OCI-LY1 (cell line): ENCODE results near the gene SLC25A4.
"Not testable (repeated sequence)": the region's sequence is repeated elsewhere in the genome, so short reads cannot be mapped to it uniquely, and the experiment has no call there.

Experiments
- H2AFZ ChIP-seq: fragments of 200-600 bp; sonication (generic), shearing (Covaris generic); 2 replicates; pipeline ENCODE4 v1.6.0; 2014; ENCODE audit warnings: antibody characterized with exemption, mild to moderate bottlenecking, low read length
- H3F3A ChIP-seq: fragments of 200-600 bp; sonication (generic), shearing (Covaris generic); 2 replicates; pipeline ENCODE4 v1.6.0; 2014; ENCODE audit warnings: mild to moderate bottlenecking, antibody characterized with exemption, low read length, moderate library complexity; ENCODE audit not compliant: insufficient read depth
- H3K27ac ChIP-seq: fragments of 200-600 bp; sonication (generic); 2 replicates; pipeline ENCODE4 v1.5.1; 2014; ENCODE audit warnings: low read length, mixed run types, mild to moderate bottlenecking, low read depth; ENCODE audit not compliant: poor library complexity, severe bottlenecking
- H3K27me3 ChIP-seq: fragments of 200-600 bp; sonication (generic); 2 replicates; pipeline ENCODE4 v1.6.0; 2014; ENCODE audit warnings: antibody characterized with exemption, mild to moderate bottlenecking, low read length, moderate library complexity; ENCODE audit not compliant: insufficient read depth
- H3K36me3 ChIP-seq: fragments of 200-600 bp; sonication (generic); 2 replicates; pipeline ENCODE4 v1.6.1; 2014; ENCODE audit warnings: mild to moderate bottlenecking, antibody characterized with exemption, low read length, moderate library complexity, mixed read lengths; ENCODE audit not compliant: insufficient read depth
- H3K4me1 ChIP-seq: fragments of 200-600 bp; sonication (generic); 2 replicates; pipeline ENCODE4 v1.5.1; 2014; ENCODE audit warnings: mild to moderate bottlenecking, low read length, moderate library complexity; ENCODE audit not compliant: insufficient read depth, severe bottlenecking
- H3K4me2 ChIP-seq: fragments of 200-600 bp; sonication (generic), shearing (Covaris generic); 2 replicates; pipeline ENCODE4 v1.6.1; 2014; ENCODE audit warnings: low read length
- H3K4me3 ChIP-seq: fragments of 200-600 bp; sonication (generic); 2 replicates; pipeline ENCODE4 v1.5.1; 2014; ENCODE audit warnings: low read length, low read depth, mild to moderate bottlenecking, mixed read lengths; ENCODE audit not compliant: poor library complexity, severe bottlenecking
- H3K79me2 ChIP-seq: fragments of 200-600 bp; shearing (Covaris generic); 2 replicates; pipeline ENCODE4 v1.6.1; 2016; ENCODE audit warnings: mixed run types, low read length, mixed read lengths; ENCODE audit not compliant: insufficient read depth
- H3K9ac ChIP-seq: fragments of 200-600 bp; sonication (generic), shearing (Covaris generic); 2 replicates; pipeline ENCODE4 v1.6.1; 2014; ENCODE audit warnings: mild to moderate bottlenecking, low read length, mixed read lengths
- H3K9me2 ChIP-seq: fragments of 200-600 bp; sonication (generic), shearing (Covaris generic); 2 replicates; pipeline ENCODE4 v1.6.1; 2014; ENCODE audit warnings: low read depth, mild to moderate bottlenecking, low read length, mixed read lengths
- H3K9me3 ChIP-seq: fragments of 200-600 bp; shearing (Covaris generic); 2 replicates; pipeline ENCODE4 v1.6.1; 2014; ENCODE audit warnings: low read length, mixed read lengths
- H4K20me1 ChIP-seq: fragments of 200-600 bp; sonication (generic), shearing (Covaris generic); 2 replicates; pipeline ENCODE4 v1.6.0; 2016; ENCODE audit warnings: mild to moderate bottlenecking, low read length; ENCODE audit not compliant: insufficient read depth
- CTCF ChIP-seq: fragments of 200-600 bp; sonication (generic), shearing (Covaris generic); IDR thresholded peaks from 2 replicates; pipeline ENCODE4 v1.5.1; 2017; ENCODE audit warnings: mild to moderate bottlenecking, antibody characterized with exemption, low read length, moderate library complexity, mixed read lengths
- EZH2 ChIP-seq: fragments of 200-600 bp; sonication (generic), shearing (Covaris generic); IDR thresholded peaks from 2 replicates; pipeline ENCODE4 v1.8.0; 2017; ENCODE audit warnings: borderline replicate concordance, mixed run types, mild to moderate bottlenecking, antibody characterized with exemption, low read length, moderate library complexity, mixed read lengths

Gene SLC25A4

GRCh38 chr4:185196437-185196836, 53.4 kb downstream of the SLC25A4 start:
- TF ChIP-seq EZH2 (no peak), CTCF (no peak)
- H3K27me3 ChIP-seq: no peaks in the 10 kb centered on the region
- H3K4me3 ChIP-seq: no peak overlapping the region
- peaks cover 43% of the 10 kb centered on the region for H3K79me2 ChIP-seq
- no peak overlapping the region for H3K9ac ChIP-seq
- H3K36me3 ChIP-seq: peaks cover 7% of the 10 kb centered on the region; the same call in 1 of the 2 replicates
- no peak overlapping the region for H2AFZ ChIP-seq
- peaks cover 24% of the 10 kb centered on the region for H3K4me1 ChIP-seq
- no peak overlapping the region for H3K4me2 ChIP-seq
- H3K9me3 ChIP-seq: no peaks in the 10 kb centered on the region
- H4K20me1 ChIP-seq: no peaks in the 10 kb centered on the region
- no peaks in the 10 kb centered on the region for H3F3A ChIP-seq
- H3K27ac ChIP-seq: no peak overlapping the region
- H3K9me2 ChIP-seq: no peaks in the 10 kb centered on the region

- not testable (repeated sequence) for H3K4me2 ChIP-seq, H3K9ac ChIP-seq, H4K20me1 ChIP-seq, H3K36me3 ChIP-seq, H3K27ac ChIP-seq, H3F3A ChIP-seq, H2AFZ ChIP-seq, H3K4me3 ChIP-seq, H3K27me3 ChIP-seq, H3K9me3 ChIP-seq, H3K9me2 ChIP-seq
- H3K4me1 ChIP-seq: peaks cover 30% of the 10 kb centered on the region
- H3K79me2 ChIP-seq: peaks cover 51% of the 10 kb centered on the region
Observed at GRCh38 chr4:185198189-185198588, 55.1 kb downstream of the SLC25A4 start.
